ENCODE results near the gene C12orf75.

The C12orf75 gene

DNA sequence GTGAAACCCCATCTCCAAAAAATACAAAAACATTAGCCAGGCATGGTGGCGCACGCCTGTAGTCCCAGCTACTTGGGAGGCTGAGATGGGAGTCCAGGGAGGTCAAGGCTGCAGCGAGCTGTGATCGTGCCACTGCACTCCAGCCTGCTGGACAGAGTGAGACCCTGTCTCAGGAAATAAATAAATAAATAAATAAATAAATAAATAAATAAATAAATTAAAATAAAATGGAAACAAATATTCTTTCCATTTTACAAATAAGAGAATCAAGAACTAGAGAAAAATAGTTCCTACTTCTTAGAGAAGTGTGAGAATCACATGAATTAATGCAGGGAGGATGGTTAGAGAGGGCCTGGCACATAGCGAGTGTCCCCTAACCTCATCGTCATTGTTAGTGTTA lies 53.7 kb downstream of the C12orf75 start:
- H3K36me3 ChIP-seq (ENCODE audit: low read depth), result no peaks in the 10 kb centered on the region
- no peak for DNase-seq (ENCODE audit: low spot score)
- ATAC-seq (ENCODE audit: low read depth), result no peak
- no peak overlapping the region for H3K4me3 ChIP-seq (ENCODE audit: severe bottlenecking)
- H3K9me3 ChIP-seq (ENCODE audit: severe bottlenecking), result no peaks in the 10 kb centered on the region
- H3K27me3 ChIP-seq (ENCODE audit: insufficient read depth, poor library complexity, severe bottlenecking), result no peaks in the 10 kb centered on the region
- H3K4me1 ChIP-seq (ENCODE audit: insufficient read depth, poor library complexity, severe bottlenecking), result peaks cover 6% of the 10 kb centered on the region
- TF ChIP-seq, protein P1, sequence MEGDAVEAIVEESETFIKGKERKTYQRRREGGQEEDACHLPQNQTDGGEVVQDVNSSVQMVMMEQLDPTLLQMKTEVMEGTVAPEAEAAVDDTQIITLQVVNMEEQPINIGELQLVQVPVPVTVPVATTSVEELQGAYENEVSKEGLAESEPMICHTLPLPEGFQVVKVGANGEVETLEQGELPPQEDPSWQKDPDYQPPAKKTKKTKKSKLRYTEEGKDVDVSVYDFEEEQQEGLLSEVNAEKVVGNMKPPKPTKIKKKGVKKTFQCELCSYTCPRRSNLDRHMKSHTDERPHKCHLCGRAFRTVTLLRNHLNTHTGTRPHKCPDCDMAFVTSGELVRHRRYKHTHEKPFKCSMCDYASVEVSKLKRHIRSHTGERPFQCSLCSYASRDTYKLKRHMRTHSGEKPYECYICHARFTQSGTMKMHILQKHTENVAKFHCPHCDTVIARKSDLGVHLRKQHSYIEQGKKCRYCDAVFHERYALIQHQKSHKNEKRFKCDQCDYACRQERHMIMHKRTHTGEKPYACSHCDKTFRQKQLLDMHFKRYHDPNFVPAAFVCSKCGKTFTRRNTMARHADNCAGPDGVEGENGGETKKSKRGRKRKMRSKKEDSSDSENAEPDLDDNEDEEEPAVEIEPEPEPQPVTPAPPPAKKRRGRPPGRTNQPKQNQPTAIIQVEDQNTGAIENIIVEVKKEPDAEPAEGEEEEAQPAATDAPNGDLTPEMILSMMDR (IDR thresholded peaks at IDR 0.05; ENCODE audit: poor library complexity, severe bottlenecking), result no peak
- no peak overlapping the region for H3K27ac ChIP-seq (ENCODE audit: poor library complexity, severe bottlenecking)

DNA sequence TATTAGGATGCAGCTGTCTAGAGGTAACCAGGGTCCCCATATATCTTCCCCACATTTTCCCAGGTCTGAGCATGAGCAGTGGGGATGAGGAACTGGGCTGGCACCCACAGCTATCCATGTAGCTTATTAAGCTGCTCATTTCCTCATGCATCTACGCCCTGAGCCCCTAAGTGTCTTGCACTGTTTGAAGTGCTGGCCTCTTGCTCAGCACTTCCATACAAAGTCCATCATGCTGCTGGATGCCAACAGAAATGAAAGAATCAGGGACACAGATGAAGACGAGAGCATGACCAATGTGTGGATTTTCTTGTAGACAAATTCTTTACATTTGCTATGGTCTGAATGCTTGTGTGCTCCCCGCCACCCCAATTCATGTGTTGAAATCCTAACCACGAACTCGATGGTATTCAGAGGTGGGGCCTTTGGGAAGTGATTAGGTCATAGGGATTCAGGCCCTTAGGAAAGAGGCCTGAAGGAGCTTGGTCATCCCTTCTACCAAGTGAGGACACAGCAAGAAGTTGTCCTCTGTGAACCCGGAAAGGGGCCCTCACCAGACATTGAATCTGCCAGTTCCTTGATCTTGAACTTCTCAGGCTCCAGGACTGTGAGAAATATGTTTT lies 54.5 kb downstream of the C12orf75 start:
- Histone ChIP-seq H3K4me1 (ENCODE audit: insufficient read depth, poor library complexity, severe bottlenecking) (peaks cover 6% of the 10 kb centered on the region), H3K4me3 (ENCODE audit: severe bottlenecking) (no peak overlapping the region), H3K36me3 (ENCODE audit: low read depth) (no peaks in the 10 kb centered on the region), H3K9me3 (ENCODE audit: severe bottlenecking) (no peaks in the 10 kb centered on the region), H3K27ac (ENCODE audit: poor library complexity, severe bottlenecking) (no peak overlapping the region), H3K27me3 (ENCODE audit: insufficient read depth, poor library complexity, severe bottlenecking) (no peaks in the 10 kb centered on the region)
- TF ChIP-seq, protein P1 (IDR thresholded peaks at IDR 0.05; ENCODE audit: poor library complexity, severe bottlenecking), result no peak
- peak; percentile 43; the same call in 2 of the 3 replicates for ATAC-seq (ENCODE audit: low read depth)
- DNase-seq (ENCODE audit: low spot score), result no peak

- no peaks in the 10 kb centered on the region for H3K9me3 ChIP-seq (ENCODE audit: severe bottlenecking)
- no peaks in the 10 kb centered on the region for H3K36me3 ChIP-seq (ENCODE audit: low read depth)
- no peak overlapping the region for H3K4me3 ChIP-seq (ENCODE audit: severe bottlenecking)
- TF ChIP-seq, protein P1 (IDR thresholded peaks at IDR 0.05; ENCODE audit: poor library complexity, severe bottlenecking), result no peak
- no peak for ATAC-seq (ENCODE audit: low read depth)
- H3K27me3 ChIP-seq (ENCODE audit: insufficient read depth, poor library complexity, severe bottlenecking), result no peaks in the 10 kb centered on the region
- no peak overlapping the region for H3K27ac ChIP-seq (ENCODE audit: poor library complexity, severe bottlenecking)
- peaks cover 6% of the 10 kb centered on the region for H3K4me1 ChIP-seq (ENCODE audit: insufficient read depth, poor library complexity, severe bottlenecking)
- no peak for DNase-seq (ENCODE audit: low spot score)
These were observed 55.9 kb downstream of the C12orf75 start for GRCh38 chr12:105386431-105386830.

DNA sequence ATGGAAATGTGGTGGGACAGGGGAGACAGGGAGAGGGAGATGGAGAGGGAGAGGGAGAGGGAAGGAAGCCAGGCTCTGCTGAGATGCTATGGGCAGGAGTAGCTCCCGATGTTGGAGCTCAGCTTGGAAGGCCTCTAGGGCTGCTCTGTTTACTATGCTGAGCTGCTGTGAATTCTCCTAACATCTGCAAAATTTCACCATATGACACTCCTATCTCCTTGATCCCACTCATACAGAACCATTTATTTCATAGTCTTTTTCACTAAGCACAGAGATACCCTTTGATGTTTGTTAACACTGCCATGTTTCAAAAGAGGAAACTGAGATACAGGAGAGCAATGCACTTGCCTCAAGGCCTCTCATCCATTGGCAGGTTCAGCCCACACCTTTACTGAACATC lies 60.7 kb downstream of the C12orf75 start:
- no peak overlapping the region for H3K4me3 ChIP-seq (ENCODE audit: severe bottlenecking)
- TF ChIP-seq, protein P1 (IDR thresholded peaks at IDR 0.05; ENCODE audit: poor library complexity, severe bottlenecking), result no peak
- H3K36me3 ChIP-seq (ENCODE audit: low read depth), result no peaks in the 10 kb centered on the region
- no peak overlapping the region for H3K27ac ChIP-seq (ENCODE audit: poor library complexity, severe bottlenecking)
- no peaks in the 10 kb centered on the region for H3K27me3 ChIP-seq (ENCODE audit: insufficient read depth, poor library complexity, severe bottlenecking)
- DNase-seq (ENCODE audit: low spot score) (no peak), ATAC-seq (ENCODE audit: low read depth) (no peak)
- no peaks in the 10 kb centered on the region for H3K9me3 ChIP-seq (ENCODE audit: severe bottlenecking)
- no peaks in the 10 kb centered on the region for H3K4me1 ChIP-seq (ENCODE audit: insufficient read depth, poor library complexity, severe bottlenecking)

DNA sequence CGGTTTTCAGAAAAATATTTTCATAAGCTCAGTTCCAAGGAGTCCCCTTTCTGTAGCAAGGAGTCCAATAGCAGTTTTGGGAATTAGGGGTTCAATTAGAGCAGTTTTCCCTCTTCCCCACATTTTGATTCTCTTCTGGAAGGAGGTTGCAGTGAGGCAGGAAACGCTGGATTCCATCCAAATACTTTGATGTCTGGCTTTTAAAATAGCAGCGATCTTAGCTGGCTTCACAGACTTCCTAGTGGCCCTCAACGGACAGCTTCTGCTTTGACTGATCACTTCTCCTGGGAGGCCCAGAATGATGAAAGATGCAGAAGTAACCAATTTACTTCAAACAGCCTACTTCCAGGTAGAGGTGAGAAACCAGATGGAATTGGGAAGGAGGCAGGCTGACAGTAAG lies 63.1 kb downstream of the C12orf75 start:
- no peak overlapping the region for H3K27ac ChIP-seq (ENCODE audit: poor library complexity, severe bottlenecking)
- DNase-seq (ENCODE audit: low spot score) (no peak), ATAC-seq (ENCODE audit: low read depth) (no peak)
- no peaks in the 10 kb centered on the region for H3K36me3 ChIP-seq (ENCODE audit: low read depth)
- no peaks in the 10 kb centered on the region for H3K9me3 ChIP-seq (ENCODE audit: severe bottlenecking)
- TF ChIP-seq, protein P1 (IDR thresholded peaks at IDR 0.05; ENCODE audit: poor library complexity, severe bottlenecking), result no peak
- H3K27me3 ChIP-seq (ENCODE audit: insufficient read depth, poor library complexity, severe bottlenecking), result no peaks in the 10 kb centered on the region
- H3K4me1 ChIP-seq (ENCODE audit: insufficient read depth, poor library complexity, severe bottlenecking), result no peaks in the 10 kb centered on the region
- H3K4me3 ChIP-seq (ENCODE audit: severe bottlenecking), result no peak overlapping the region

Measured in RWPE2 (cell line).